ENCODE data around the gene CEP43.

GRCh38 chr6:167027308-167027707 lies 28.1 kb downstream of the CEP43 start:
- no peak for TF ChIP-seq CTCF (IDR thresholded peaks at IDR 0.05; ENCODE audit: insufficient read depth, low read length)
- TF ChIP-seq REST (IDR thresholded peaks at IDR 0.05; ENCODE audit: insufficient replicate concordance, low read depth), result no peak
- TF ChIP-seq POLR2AphosphoS5 (IDR thresholded peaks at IDR 0.05; ENCODE audit: low read depth), result no peak
- TF ChIP-seq GABPA (IDR thresholded peaks at IDR 0.05; ENCODE audit: low read depth), result no peak

All from HL-60 (cell line).